GM23338 (cell line): ENCODE results near the gene LRR1.

Experiments used
- CREB1 ChIP-seq: fragments of 250-450 bp; sonication (Bioruptor Pico); IDR thresholded peaks from 2 replicates; pipeline ENCODE4 v1.5.0; 2020; ENCODE audit warnings: low read depth, mild to moderate bottlenecking, moderate library complexity
- CTCF ChIP-seq, 2 experiments: fragments of 200-600 bp in 1 of 2; sonication (generic) in 1 of 2; conservative IDR thresholded peaks; 2 replicates each; pipeline versions ENCODE4 v1.5.1 to v1.6.1; 2016 to 2017; ENCODE audit warnings: antibody characterized with exemption in 2 of 2, low read depth in 2 of 2, mild to moderate bottlenecking in 2 of 2, moderate library complexity in 1 of 2
- EZH2 ChIP-seq: fragments of 200-600 bp; sonication (generic); IDR thresholded peaks from one replicate; pipeline ENCODE4 v1.8.0; 2017; ENCODE audit warnings: antibody characterized with exemption, mild to moderate bottlenecking, low read depth; ENCODE audit not compliant: unreplicated experiment
- POLR2AphosphoS5 ChIP-seq: IDR thresholded peaks from 2 replicates; pipeline ENCODE4 v1.6.1; 2016; ENCODE audit warnings: antibody characterized with exemption, low read depth

GRCh38 chr14:49585803-49586672 is 12.7 kb upstream of the LRR1 start, which contains the start of gene RPS29:
- TF ChIP-seq CTCF (conservative IDR thresholded peaks at IDR 0.05; ENCODE audit: low read depth in 2 of 2) (0 out of 4 replicates have a peak, but pooled peaks of 1 of the 2 experiments have one; percentile 13), CREB1 (CRISPR knock-in tag) (peak; percentile 100), EZH2 (no peak), POLR2AphosphoS5 (peak; percentile 98)
